Measurements from ENCODE around the gene GATAD2A. TPM values are rescaled to one million over a fixed set of nuclear protein-coding genes. Genes with fewer than 3 reads are reported as not detected.

Gene GATAD2A
- total and polyA plus RNA-seq, 2 of the 13 experiments (the other 11 are each of a cell fraction or from before 2014, with no cell fraction given), result 16.8 to 28.6 TPM

GRCh38 chr19:19531951-19532805, 126.7 kb downstream of the GATAD2A start:
- WGBS (ENCODE audit: low lambda C conversion rate), result 20% methylated on average over 33 of the region's 48 CpGs
- no peak overlapping the region for H3K27ac ChIP-seq (ENCODE audit: extremely low read length, insufficient read depth, low read length)
- H3K4me1 ChIP-seq (ENCODE audit: insufficient read depth, low read length), result peaks cover 4% of the 10 kb centered on the region; the same call in 1 of the 2 replicates
- H3K4me2 ChIP-seq (ENCODE audit: low read depth, low read length), result peak overlapping the region; percentile 13; the same call in 1 of the 2 replicates
- in situ Hi-C loops (cut with HindIII; ENCODE audit: extremely low pct_ligation_motif_present, low pct_unique_long_range_greater_than_20kb) (loop anchor here (25.0 kb wide), 1 partner anchor 430 kb away; no protein-coding TSS in a partner anchor), intact Hi-C loops (cut with micrococcal nuclease; ENCODE audit: unreplicated experiment) (loop anchor here (5.0 kb wide), 2 partner anchors 110 to 425 kb away; partner anchors contain the start of gene GMIP)
- no peak overlapping the region for H3K4me3 ChIP-seq (replicated peaks in 1 of 3; ENCODE audit: insufficient read depth in 1 of 3, low read depth in 2 of 3, low read length in 3 of 3)
- no peak overlapping the region for H3K9ac ChIP-seq (ENCODE audit: insufficient read depth, low read depth, low read length)
- peaks cover 0 to 12% of the 10 kb centered on the region in 2 experiments; a peak in 3 of 5 replicates for H3K36me3 ChIP-seq (replicated peaks in 1 of 2; ENCODE audit: control insufficient read depth in 1 of 2, insufficient read depth in 2 of 2, low read length in 2 of 2)
- DNase-seq (ENCODE audit: low spot score), result peak; percentile 30
- ChIA-PET POLR2A (interaction anchor here (0.7 to 1.0 kb wide), 2 partner anchors 16 to 112 kb away, joined by 3 read pairs; partner anchors contain the start of gene NDUFA13), CTCF (ENCODE audit: low intra/inter-chr PET ratio, low total read pairs) (interaction anchor here (1.2 to 2.6 kb wide), 3 partner anchors 22 to 427 kb away, joined by 3 to 23 read pairs (median 4); partner anchors contain the start of gene GMIP)
- no peaks in the 10 kb centered on the region for H3K79me2 ChIP-seq (ENCODE audit: insufficient read depth, low read length)
- peak; percentile 73 for ATAC-seq
- no TSS peak for BruUV-seq (replicated peaks)
- no peak overlapping the region for H2AFZ ChIP-seq (ENCODE audit: low read length)
- no peaks in the 10 kb centered on the region for H4K20me1 ChIP-seq (ENCODE audit: insufficient read depth, low read length)
- H3K27me3 ChIP-seq (ENCODE audit: control insufficient read depth in 1 of 2, insufficient read depth in 2 of 2, low read length in 2 of 2), result no peaks in the 10 kb centered on the region
- no peak for FAIRE-seq
- no peaks in the 10 kb centered on the region for H3K9me3 ChIP-seq (ENCODE audit: low read length)
- peak; percentile 33; the same call in 1 of the 2 replicates for TF ChIP-seq ARID4A (CRISPR knock-in tag; IDR thresholded peaks at IDR 0.05; ENCODE audit: borderline replicate concordance)
- TF ChIP-seq HNRNPUL1 (IDR thresholded peaks at IDR 0.05; ENCODE audit: low read depth, low read length), result no peak
- TF ChIP-seq HOXA3 (CRISPR knock-in tag; IDR thresholded peaks at IDR 0.05), result no peak
- TF ChIP-seq ZNF770 (CRISPR knock-in tag; IDR thresholded peaks at IDR 0.05), result no peak
- TF ChIP-seq POGK (CRISPR knock-in tag; conservative IDR thresholded peaks at IDR 0.05), result no peak
- TF ChIP-seq MAF1 (CRISPR knock-in tag; IDR thresholded peaks at IDR 0.05; ENCODE audit: borderline replicate concordance), result no peak
- TF ChIP-seq ZNF710 (CRISPR knock-in tag; IDR thresholded peaks at IDR 0.05; ENCODE audit: borderline replicate concordance), result no peak; the same call in 1 of the 2 replicates
- no peak for TF ChIP-seq HOMEZ (CRISPR knock-in tag; IDR thresholded peaks at IDR 0.05; ENCODE audit: low read depth)
